NCI-H1930 (cell line): ENCODE data around the gene RHOBTB1.
A peak's percentile ranks its signal among the peaks of the same experiment; 100 is the strongest.

ENCODE experiments used
- DNase-seq, 2 experiments: peaks; one replicate each; lab custom pipeline; 2025; lab: John Stamatoyannopoulos, UW

The RHOBTB1 gene

DNA sequence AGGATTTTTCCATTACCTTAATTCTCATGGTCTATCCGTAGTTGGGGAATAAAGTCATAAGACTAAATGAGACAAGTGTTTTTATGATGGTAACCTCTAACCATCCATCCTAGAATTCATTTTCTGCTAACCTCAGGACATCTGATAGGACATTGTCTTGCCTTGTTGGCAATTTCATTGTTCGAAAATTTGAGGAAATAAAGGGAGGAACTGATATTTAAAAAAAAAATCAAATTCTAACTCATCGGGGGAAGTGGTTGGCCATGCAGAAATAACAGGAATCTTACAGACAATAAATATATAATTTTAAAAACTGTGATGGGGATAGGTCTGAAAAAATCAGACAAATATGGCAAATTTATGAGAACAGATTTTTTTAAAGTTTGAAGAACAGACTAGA, 21.7 kb upstream of the RHOBTB1 start:
- no peak for DNase-seq

DNA sequence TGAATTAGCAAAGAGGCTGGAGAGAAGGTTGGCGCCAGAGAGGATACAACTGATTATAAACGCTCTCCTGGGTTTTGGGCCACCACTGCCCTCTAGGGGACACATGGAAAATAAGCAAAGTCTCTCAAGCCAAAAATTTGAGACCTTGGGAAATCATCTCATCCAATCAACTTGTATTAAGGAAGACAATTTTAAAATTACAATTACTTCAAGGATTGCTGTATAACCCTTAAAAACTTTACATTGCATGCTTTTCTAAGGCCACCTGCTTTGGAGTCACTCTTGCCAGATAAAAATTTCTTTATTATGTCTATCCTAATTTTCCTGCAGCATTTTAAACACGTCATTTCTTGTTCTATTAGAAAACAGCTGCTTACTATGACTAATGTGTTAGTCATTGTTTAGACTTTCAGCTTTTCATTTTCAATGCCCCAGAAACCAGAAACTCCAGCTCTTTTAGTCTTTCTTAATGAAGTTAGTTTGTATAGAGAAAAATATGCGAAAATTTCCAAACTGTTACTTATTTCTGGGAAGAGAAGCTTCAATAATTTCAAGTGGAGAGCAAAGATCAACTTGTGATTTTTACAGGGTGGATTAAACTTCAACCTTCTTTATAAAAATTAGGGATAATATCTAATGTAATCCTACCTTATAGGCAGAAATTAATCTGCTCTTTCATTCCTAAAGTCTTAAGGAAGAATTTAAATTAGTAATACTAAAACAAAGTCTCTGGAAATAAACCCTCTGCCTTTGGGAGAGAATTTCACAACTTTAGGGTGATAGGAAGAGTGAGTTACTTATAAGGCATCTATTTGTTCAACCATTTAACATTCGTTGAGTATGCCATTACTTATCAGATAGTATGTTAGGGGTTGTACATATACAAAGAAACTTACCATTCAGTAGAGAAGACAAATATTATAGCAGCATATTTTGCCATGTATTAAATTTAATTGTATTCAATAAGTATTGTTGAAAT, 20.6 kb upstream of the RHOBTB1 start:
- peak; percentile 5 to 7 for DNase-seq

DNA sequence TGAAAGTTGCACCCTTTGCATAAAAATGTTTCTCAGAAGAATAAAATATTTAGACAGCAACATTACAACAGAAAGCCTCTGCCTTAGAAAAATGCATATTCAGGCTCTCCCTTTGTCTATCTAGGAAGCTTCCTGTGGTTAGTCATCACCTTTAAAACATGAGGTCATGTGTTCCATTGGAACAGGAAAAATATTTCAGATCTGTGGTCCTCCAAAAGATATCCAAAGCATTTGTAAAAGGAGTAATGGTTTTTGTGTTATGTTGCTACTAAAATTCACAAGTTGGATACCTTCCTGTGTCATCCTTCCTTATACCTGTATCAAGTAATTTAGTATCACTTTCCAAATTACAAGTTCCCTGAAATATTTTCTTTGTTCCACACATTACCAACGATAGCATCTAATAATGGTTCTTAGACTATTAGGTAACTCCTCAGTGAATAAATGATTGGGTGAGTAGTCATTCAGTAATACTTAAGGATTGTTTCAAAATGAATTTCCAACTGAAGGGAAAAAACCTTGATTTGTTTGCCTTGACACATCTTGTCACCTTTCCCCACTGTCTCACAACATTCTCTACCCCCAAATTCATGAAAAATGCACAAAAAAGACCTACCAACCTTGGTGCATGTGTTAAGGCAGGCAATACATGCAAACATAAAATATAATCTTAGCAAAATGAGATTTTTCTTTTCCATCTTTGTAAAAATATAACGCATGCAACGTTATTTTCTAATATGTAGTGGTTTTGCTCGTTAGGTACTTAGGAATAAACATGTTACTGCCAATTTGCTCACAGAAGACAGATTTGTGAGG, 19.7 kb upstream of the RHOBTB1 start:
- no peak for DNase-seq

DNA sequence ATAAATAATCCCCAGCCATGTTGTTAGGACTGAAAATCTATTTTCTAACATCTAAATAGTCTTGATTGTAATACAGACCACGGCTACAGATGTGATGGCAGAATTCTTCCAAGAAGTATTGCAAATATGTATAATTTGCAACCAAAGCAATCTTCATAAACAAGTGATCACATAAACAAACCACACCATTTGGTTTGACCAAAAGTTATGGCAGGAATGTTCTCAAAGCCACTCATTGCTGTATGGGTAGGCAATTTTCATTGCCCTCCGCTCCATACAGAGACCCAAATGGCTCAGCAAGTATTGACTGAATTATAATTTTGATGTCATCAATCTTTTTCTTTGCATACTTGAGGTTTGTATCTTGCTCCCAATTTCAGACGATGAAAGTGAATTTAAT, 19.0 kb upstream of the RHOBTB1 start:
- no peak for DNase-seq

DNA sequence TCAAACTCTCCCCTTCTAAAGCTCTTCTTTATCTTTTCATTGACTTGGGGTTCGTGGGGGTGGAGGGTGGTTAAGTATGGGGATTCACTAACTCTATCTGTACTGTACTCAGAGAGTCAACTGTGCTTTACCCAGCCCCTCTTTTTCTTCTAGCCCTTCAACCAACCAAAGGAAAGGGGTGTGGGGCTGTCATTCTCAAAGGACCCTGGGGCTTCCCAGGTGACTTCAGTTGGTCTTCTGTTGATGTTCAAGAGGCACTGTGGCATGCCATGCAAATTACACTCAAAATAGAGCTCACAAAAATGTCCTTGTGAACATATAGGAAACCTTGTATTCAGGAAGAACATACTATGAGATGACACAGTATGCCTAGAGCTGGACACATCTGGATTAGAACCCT, 16.9 kb upstream of the RHOBTB1 start:
- DNase-seq: no peak

DNA sequence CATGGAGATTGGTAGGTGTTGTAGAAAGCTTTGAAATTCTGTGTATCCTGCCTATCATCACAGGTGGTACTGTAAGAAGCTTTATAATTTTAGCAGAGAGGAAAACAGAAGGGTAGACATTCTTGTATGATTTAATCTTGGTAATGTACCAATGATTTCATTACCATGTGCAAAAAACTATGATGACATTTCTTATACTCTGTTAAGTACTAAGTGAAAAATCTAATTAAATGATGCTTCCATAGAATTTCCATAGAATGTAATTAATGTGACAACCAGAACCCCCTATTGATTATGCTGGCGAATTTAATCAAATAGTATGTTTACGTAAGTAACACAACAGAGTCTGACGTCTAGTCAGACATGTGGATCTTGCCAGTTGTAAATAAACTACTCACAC, 16.0 kb upstream of the RHOBTB1 start:
- DNase-seq: no peak

DNA sequence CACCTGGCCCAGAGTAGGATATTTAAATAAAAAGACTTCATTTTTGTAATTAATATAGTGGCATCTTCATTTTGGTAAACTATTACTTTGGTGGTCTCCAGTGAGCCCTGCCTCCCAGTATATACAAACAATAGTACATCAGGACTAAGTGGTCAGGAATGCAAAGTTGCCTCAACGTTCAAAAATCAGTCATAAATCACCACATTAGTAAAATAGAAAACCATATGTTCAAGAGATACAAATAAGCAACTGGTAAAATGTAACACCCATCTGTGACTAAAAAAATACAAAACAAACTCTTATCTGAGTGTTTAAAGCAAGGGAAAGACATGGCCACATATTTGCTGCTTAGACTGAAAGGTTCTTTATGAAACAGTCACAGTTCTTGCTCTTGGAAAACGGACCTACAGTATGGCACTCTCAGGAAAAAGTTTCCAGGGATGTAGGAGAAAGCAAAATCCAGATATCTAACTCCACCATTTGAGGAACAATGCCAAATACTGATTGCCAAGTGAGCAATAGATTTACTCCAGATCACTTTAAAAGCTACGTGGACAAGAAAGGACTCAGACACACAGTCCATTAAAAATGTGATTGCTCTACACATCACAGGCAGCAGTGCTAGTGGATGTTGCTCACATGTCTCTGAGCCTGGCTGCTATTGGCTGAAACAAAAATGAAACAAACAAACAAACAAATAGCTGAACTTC, 15.1 kb upstream of the RHOBTB1 start:
- no peak for DNase-seq

DNA sequence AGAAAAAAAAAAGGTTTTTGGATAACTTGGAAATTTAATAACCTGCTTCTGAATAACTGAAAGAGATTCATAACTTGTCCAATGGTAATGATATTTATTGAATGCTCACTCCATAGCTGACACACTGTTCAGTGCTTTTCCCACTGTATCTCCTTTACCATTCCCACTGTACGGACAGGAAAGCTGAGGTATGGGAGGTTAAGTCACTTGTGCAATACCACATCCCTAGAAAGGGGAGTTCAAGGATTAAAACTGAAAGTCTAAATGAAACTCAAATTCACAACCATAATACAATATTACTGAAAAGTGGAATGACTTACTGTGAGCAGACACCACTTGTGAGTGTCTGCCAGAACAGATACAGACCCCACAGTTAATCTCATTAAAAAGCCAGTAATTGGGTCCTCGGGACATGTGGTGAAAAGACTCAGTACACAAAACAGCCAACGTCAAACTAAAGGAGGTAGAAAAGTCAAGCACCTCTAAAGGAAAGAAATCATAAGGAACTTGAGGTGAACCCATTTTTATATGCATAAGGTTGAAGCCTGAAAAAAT, 13.8 kb upstream of the RHOBTB1 start:
- no peak for DNase-seq

DNA sequence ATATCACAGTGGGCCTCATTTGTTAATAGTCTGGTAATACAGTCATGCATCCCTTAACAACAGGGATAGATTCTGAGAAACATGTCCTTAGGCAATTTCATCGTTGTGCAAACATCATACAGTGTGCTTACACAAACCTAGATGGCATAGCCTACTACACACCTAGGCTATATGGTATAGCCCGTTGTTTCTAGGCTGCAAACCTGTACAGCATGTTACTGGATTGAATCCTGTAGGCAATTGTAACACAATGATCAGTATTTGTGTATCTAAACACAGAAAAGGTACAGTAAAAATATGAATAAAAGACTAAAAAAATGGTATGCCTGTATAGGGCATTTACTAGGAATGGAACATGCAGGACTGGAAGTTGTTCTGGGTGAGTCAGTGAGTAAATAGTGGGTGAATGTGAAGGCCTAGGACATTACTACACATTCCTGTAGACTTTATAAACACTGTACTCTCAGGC, 12.0 kb upstream of the RHOBTB1 start:
- no peak for DNase-seq

DNA sequence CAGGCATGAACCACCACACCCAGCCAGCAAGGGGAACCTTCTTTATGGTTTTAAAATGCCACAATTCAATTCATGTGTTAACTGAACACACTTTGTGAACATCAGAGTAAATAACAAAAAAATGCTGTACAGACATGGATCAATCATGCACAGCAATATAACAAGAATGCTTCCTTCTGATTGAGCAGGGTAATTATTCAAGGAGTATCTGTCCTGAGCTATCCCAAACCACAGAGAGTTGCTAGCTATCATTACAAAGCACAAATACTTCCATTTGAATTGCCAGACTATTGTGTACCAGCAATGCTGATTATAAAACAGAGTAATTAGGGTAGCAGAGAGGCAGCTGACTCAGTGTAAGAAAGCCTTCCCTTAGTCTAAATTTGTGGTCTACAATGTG, 11.3 kb upstream of the RHOBTB1 start:
- no peak for DNase-seq

DNA sequence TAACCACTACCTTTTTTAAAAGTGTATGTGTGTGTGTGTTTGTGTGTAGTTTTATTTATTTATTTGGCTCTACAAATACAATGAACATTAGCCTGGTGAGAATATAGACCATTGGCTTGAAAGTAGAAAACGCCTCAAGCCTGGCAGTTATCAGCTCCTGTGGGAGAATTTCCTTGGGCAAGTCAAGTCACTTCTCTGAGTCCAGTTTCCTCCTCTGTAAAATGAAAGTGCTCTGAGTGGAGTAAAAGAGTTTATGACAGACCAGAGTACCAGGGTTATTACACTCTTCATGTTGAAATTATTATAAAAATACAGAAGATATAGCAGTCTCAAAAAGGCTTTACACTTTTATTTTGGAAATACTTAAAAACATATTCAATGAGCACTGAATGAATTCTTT, 10.1 kb upstream of the RHOBTB1 start:
- DNase-seq: no peak

DNA sequence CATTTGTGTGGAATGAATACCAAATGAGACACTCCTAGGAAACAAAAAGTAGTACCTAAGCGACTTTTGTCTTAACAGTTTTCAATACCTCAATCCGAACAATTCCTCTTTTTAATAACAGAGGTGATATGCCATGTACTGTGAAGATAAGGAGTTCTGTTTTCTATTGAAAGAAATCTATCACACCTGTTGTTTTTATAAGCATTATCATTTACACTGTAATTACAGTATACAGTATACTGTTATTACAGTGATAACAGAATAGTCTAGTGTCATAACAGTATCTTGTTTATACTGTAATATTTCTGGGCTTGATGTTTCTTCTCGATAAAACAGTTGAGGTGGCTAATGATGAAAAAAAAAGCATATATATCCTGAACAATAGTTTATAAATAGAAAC, 9.4 kb upstream of the RHOBTB1 start:
- DNase-seq: no peak

DNA sequence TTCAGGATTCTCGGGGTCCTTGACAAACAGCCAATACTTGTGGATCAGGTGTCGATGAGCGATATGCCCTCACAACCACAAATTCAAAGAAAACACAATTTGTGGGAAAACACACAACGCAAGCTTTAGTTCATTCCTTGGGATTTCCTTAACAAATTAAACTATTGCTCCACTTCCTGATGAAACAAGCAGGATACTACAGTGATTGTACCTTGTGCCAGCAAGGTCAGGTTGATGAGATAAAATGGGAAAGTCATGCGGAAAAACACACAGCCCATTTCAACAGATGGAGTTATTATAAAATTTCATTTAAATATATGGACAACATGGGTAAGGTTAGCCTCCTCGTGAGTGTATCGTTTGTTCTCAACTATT, 8.8 kb upstream of the RHOBTB1 start:
- DNase-seq: no peak

DNA sequence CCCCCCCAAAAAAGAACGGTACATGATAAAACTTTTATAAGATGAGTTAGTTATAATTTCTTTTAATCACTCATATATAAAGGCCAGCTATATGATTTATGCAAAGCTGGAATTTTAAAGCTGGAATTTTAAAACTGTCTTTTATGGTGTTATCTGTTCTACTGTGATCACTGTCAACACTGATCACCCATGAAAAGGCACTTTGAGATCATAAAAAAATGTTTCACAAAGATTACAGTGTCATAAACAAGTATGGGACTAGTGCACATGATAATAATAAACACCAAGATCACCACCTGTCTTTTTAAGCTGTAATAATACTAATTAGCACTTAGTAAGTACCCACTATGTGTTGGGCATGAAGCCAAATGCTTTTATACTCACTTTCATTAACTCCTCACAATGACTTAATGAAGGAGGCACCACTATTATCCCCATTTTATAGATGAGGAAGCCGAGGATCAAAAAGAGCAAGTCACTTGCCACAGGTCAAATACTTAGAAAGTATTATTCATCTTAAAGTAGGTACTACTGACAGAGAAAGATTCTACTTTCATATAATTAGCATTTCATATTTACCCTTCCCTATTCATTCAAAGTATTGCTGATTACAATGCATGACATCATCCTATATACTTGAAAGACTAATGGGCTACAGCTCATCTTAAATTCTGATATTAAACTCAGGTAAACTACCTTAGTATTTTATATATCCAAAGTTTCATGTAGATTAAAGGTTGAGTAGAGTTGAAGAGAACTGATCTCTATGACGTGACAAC, 8.3 kb upstream of the RHOBTB1 start:
- no peak for DNase-seq

DNA sequence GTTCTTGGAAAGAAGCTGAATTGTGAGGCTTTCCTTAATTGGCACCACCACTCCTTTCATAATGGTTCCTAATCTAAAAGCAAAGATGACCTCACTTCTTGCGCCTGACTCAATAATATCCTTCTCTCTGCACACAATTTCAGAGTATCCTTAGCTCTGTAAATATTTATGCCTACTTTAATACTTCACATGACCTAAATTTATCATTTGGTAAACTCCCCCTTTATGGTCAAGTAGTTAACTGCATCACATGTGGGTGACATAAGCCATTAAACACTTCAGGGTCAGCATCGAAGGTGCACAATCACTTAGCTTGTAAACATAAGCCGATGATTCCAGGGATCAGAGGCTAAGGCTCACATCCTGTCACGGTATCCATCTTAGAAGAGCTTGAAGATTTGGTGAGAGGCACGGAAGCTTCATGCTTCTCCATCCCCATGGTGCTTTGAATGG, 7.3 kb upstream of the RHOBTB1 start:
- no peak for DNase-seq

DNA sequence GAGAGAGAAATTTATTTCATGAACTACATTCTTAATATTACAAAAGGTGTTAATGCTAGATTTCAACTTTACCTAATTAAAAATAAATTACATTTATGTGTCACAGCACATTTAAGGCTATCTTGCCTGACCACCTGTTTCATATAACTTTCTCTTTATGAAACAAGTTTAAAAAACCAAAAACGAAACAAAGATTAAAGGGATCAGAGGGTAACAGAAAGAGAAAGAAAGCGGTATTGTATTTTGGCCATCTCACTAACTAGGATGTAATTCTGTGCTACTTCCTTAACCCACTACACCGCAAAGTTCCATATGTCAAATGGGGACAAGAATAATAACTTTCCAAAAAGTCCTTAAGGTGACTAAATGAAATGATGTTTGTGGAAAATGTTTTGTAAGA, 6.3 kb upstream of the RHOBTB1 start:
- DNase-seq: no peak

DNA sequence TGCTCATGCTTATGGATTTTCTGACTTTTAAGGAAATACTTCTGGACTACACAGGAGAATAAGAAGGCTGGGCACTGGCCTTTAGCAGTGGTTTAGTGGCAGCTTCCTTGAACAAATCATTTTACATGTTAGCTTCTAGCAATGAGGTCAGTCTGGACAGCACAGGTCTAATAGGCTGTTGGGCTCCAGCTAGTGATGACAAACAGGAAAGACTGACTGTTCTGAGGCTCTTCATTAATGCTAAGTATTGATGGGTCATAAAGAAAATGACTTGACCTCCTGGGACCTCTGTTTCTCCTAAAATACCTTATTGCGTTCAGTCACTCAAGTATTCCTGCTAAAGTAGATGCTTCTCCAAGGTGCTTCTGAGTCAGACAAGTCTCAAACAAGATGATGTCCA, 4.9 kb upstream of the RHOBTB1 start:
- DNase-seq: no peak

DNA sequence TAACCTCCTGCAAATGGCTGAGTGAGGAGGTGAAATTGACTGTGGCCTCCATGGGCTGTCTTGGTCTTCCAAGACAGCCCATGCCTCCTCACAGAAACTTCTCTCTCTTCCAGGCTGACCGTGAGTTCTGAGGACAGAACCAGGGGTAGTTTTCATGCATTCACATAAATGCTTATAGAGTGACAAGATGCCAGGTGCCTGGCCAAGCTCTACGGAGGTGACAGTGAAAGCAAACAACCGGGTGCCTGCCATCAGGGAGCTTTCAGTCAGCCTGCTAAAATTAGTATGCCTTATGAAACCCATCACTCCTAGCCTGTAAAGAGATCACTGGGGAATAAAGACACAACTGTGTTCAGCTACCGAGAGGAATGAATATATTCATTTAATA, 919 bp upstream of the RHOBTB1 start:
- DNase-seq: no peak

DNA sequence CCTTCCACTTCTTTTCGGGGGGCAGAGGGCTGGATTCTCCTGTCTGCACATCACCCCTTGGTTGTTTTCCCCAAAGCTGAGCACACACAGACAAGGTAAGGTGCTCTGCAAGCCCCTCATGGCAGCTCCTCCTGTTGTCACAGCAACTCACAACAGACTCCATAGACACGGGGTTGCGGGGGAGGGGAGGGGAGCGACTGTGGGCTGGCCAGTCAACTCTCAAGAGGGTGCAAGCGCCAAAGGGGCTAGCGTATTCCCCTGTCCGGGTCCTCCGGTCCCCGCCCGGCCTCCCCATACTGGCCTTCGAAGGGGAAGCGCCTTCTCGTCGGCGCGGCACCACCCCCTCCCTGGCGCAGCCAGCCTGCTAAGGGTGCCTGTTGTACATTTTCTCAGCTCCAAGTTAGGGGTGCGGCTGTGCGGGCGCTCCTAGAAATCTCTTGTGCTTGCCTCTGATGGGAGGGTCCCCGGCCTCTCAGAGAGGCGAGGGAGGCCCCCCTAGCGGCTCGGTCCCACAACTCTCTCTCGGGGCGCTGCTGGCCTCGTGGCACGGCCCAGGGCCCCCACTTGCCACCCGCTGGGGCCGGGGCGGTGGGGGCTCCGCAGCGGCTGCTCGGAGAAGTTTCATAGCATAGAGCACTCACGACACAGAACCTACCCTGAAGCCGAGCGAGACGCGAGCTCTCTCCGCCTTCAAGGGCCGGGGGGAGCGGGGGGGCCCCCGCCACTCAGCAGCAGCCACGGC, 498 bp downstream of the RHOBTB1 start:
- peak in 1 of 2 experiments; percentile 25 for DNase-seq

DNA sequence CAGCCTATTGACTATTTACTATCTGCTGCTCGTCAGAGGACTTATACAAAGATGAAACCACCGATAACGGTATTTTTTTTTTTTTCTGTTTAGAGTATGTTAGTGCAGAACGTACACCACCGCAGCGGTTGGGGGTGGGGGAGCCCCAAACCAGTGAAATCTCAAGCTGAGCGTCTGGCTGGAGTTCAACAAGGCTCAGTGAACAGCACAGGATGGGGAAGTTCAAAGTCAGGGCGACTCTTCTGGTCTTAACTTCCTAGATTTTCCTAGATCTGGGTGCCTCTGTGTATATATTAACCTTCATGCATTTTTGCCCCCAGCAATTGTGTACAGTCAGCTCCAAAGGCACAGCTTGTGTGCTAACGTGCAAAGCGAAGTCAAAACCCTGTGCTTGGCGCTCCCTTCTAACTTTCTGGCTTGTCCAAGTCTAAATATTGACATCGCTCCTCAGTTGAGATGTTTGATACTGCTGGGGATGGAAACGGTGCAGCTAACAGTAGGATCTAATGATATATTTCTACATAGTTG, 1.1 kb downstream of the RHOBTB1 start:
- DNase-seq: no peak
